ENCODE results near the gene D2HGDH. TPM values are rescaled to one million over a fixed set of nuclear protein-coding genes. Genes with fewer than 3 reads are reported as not detected.
"Not testable (repeated sequence)": the region's sequence is repeated elsewhere in the genome, so short reads cannot be mapped to it uniquely, and the experiment has no call there.

Gene D2HGDH
- total and polyA plus RNA-seq, 12 donors: 7.6 to 24.7 (median 19.1) TPM

GRCh38 chr2:241803387-241804325, 69.2 kb downstream of the D2HGDH start:
- Histone ChIP-seq H3K27me3 (peaks cover 0 to 24% (median 20%) of the 10 kb centered on the region in 7 donors), H3K4me3 (peak overlapping the region; percentile 28 to 57 (median 49)), H3K4me1 (peaks cover 10 to 22% (median 20%) of the 10 kb centered on the region in 9 donors), H3K27ac (peak overlapping the region in 4 of 10 donors; percentile 16 to 48 (median 32)), H3K9me3 (no peaks in the 10 kb centered on the region), H3K36me3 (no peaks in the 10 kb centered on the region)
- intact Hi-C loops (cut with DNase I): loop anchor here in 2 of 10 donors (10.0 kb wide), 1 partner anchor 61 kb away; the partner anchor contains the start of gene RTP5 (in 2 of the 2)
- TF ChIP-seq CTCF (IDR thresholded peaks at IDR 0.05): no peak
- DNase-seq (peak; percentile 31 to 66), ATAC-seq (peak; percentile 58 to 82 (median 64))
- 2 to 3% methylated on average over 109 of the region's 109 CpGs for WGBS, 2 donors

- peaks cover 10 to 22% (median 20%) of the 10 kb centered on the region in 9 donors for H3K4me1 ChIP-seq
- peaks cover 0 to 24% (median 20%) of the 10 kb centered on the region in 7 donors for H3K27me3 ChIP-seq
- WGBS, 2 donors: 12 to 16% methylated on average over 34 to 35 of the region's 35 CpGs
- H3K4me3 ChIP-seq: peak overlapping the region; percentile 28 to 57 (median 49)
- no peaks in the 10 kb centered on the region for H3K9me3 ChIP-seq
- ATAC-seq (peak in 5 of 8 donors; percentile 19 to 39 (median 23)), DNase-seq (peak in 1 of 2 donors; percentile 16)
- no peak for TF ChIP-seq CTCF (IDR thresholded peaks at IDR 0.05)
- H3K27ac ChIP-seq: peak overlapping the region in 3 of 10 donors; percentile 16 to 48 (median 44)
- intact Hi-C loops (cut with DNase I): loop anchor here in 2 of 10 donors (10.0 kb wide), 1 partner anchor 60 kb away; the partner anchor contains the start of gene RTP5 (in 2 of the 2)
- no peaks in the 10 kb centered on the region for H3K36me3 ChIP-seq
Measured at GRCh38 chr2:241804326-241805229, 70.1 kb downstream of the D2HGDH start.

GRCh38 chr2:241806217-241806616, 71.8 kb downstream of the D2HGDH start:
- peaks cover 0 to 24% (median 20%) of the 10 kb centered on the region in 7 donors for H3K27me3 ChIP-seq
- not testable (repeated sequence) for ATAC-seq, H3K9me3 ChIP-seq, H3K36me3 ChIP-seq, H3K4me3 ChIP-seq, DNase-seq, H3K27ac ChIP-seq
- 5 to 48% methylated on average over 2 to 3 of the region's 8 CpGs for WGBS, 2 donors
- peaks cover 13 to 39% (median 27%) of the 10 kb centered on the region in 9 donors for H3K4me1 ChIP-seq
- intact Hi-C loops (cut with DNase I): loop anchor here in 2 of 10 donors (10.0 kb wide), 1 partner anchor 59 kb away; the partner anchor contains the start of gene RTP5 (in 2 of the 2)

GRCh38 chr2:241808051-241808720, 73.8 kb downstream of the D2HGDH start:
- no peaks in the 10 kb centered on the region for H3K36me3 ChIP-seq
- no peak overlapping the region for H3K27ac ChIP-seq
- H3K27me3 ChIP-seq: peaks cover 0 to 18% (median 14%) of the 10 kb centered on the region in 7 donors
- no peak overlapping the region for H3K4me3 ChIP-seq
- TF ChIP-seq CTCF (IDR thresholded peaks at IDR 0.05): no peak
- H3K9me3 ChIP-seq: no peaks in the 10 kb centered on the region
- ATAC-seq: no peak
- peak in 1 of 2 donors; percentile 25 for DNase-seq
- 65 to 70% methylated on average over 16 to 17 of the region's 17 CpGs for WGBS, 2 donors
- intact Hi-C loops (cut with DNase I): loop anchor here in 2 of 10 donors (10.0 kb wide), 1 partner anchor 57 kb away; the partner anchor contains the start of gene RTP5 (in 2 of the 2)
- peaks cover 12 to 40% (median 32%) of the 10 kb centered on the region in 9 donors for H3K4me1 ChIP-seq

All from heart right ventricle (tissue), 16 donors.